HG03354 (cell line): Measurements from ENCODE around the gene CCDC88B.

Experiments used
- ATAC-seq: cut with Tn5 transposase; IDR thresholded peaks from one replicate; pipeline ENCODE4 v1.9.1; 2021; ENCODE audit warnings: mild to moderate bottlenecking; ENCODE audit not compliant: unreplicated experiment, poor library complexity, severe bottlenecking

Gene CCDC88B

GRCh38 chr11:64372021-64372420 is 32.0 kb downstream of the CCDC88B start:
- no peak for ATAC-seq

- no peak for ATAC-seq
Observed at GRCh38 chr11:64372802-64373597, 33.0 kb downstream of the CCDC88B start.

GRCh38 chr11:64373598-64373974 is 33.6 kb downstream of the CCDC88B start:
- no peak for ATAC-seq

GRCh38 chr11:64376071-64376470 is 36.1 kb downstream of the CCDC88B start:
- no peak for ATAC-seq

GRCh38 chr11:64378335-64378880 is 38.4 kb downstream of the CCDC88B start:
- ATAC-seq: no peak

GRCh38 chr11:64379160-64379559 is 39.2 kb downstream of the CCDC88B start:
- ATAC-seq: no peak

GRCh38 chr11:64379817-64380709 is 40.1 kb downstream of the CCDC88B start:
- ATAC-seq: no peak

- no peak for ATAC-seq
Observed at GRCh38 chr11:64381350-64381749, 41.3 kb downstream of the CCDC88B start.

GRCh38 chr11:64382047-64382446 is 42.0 kb downstream of the CCDC88B start:
- no peak for ATAC-seq

GRCh38 chr11:64382586-64382985 is 42.6 kb downstream of the CCDC88B start:
- no peak for ATAC-seq

- ATAC-seq: no peak
Observed at GRCh38 chr11:64383580-64383979, 43.6 kb downstream of the CCDC88B start.

- no peak for ATAC-seq
Observed at GRCh38 chr11:64384028-64384737, 44.2 kb downstream of the CCDC88B start.

- ATAC-seq: no peak
Observed at GRCh38 chr11:64384981-64385944, 45.3 kb downstream of the CCDC88B start.

GRCh38 chr11:64385945-64386704 is 46.1 kb downstream of the CCDC88B start:
- ATAC-seq: no peak

- ATAC-seq: no peak
Observed at GRCh38 chr11:64387916-64388315, 47.9 kb downstream of the CCDC88B start.

GRCh38 chr11:64388894-64389293 is 48.9 kb downstream of the CCDC88B start:
- no peak for ATAC-seq

GRCh38 chr11:64389851-64390250 is 49.8 kb downstream of the CCDC88B start:
- no peak for ATAC-seq

GRCh38 chr11:64390558-64390957 is 50.6 kb downstream of the CCDC88B start:
- ATAC-seq: no peak
